ENCODE measurements around the gene DNLZ. TPM values are rescaled to one million over a fixed set of nuclear protein-coding genes. Genes with fewer than 3 reads are reported as not detected.

Gene DNLZ
- total and polyA plus RNA-seq, 7 donors, result 8.2 to 40.7 (median 18.7) TPM

DNA sequence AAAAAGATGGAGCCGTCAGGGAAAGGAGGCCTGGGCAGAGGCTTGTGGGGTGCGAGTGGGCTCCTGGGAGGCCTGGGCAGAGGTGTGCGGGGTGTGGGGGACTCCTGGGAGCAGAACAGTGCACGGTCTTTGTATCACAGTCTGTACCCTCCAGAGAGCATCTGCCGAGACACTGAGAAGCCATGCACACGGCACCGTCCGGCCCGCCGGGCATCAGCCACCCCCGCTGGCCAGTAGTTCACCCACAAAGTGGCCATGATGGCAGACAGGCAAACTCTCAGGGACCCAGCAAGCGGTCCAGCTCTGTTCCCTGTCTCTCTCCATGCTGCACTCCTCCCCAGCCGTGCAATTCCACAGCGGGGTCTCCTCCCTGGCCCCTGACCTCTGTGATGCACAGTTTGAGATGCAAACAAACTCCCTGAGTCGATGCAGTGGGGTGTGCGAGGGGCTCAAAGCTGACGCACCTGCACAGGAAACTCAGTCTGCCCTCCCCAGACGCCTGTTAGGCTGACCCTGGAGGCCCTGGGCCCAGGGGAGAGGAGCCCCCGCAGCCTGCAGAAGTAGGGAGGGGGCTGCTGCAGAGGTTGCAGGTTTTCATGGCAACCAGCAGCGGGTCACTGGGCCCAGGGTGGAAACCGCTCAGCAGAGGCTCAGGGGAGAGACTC is 45.3 kb downstream of the DNLZ start:
- TF ChIP-seq, protein P1, sequence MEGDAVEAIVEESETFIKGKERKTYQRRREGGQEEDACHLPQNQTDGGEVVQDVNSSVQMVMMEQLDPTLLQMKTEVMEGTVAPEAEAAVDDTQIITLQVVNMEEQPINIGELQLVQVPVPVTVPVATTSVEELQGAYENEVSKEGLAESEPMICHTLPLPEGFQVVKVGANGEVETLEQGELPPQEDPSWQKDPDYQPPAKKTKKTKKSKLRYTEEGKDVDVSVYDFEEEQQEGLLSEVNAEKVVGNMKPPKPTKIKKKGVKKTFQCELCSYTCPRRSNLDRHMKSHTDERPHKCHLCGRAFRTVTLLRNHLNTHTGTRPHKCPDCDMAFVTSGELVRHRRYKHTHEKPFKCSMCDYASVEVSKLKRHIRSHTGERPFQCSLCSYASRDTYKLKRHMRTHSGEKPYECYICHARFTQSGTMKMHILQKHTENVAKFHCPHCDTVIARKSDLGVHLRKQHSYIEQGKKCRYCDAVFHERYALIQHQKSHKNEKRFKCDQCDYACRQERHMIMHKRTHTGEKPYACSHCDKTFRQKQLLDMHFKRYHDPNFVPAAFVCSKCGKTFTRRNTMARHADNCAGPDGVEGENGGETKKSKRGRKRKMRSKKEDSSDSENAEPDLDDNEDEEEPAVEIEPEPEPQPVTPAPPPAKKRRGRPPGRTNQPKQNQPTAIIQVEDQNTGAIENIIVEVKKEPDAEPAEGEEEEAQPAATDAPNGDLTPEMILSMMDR (IDR thresholded peaks at IDR 0.05), result no peak
- 67 to 75% (median 71%) methylated on average over 21 of the region's 21 CpGs for WGBS, 3 donors
- Histone ChIP-seq H3K4me3 (no peak overlapping the region), H3K4me1 (no peaks in the 10 kb centered on the region), H3K27me3 (ENCODE audit: insufficient read depth in 3 of 3, low read length in 2 of 3) (peaks cover 0 to 18% (median 6%) of the 10 kb centered on the region in 3 donors), H3K27ac (no peak overlapping the region), H3K9me3 (peaks cover 12% of the 10 kb centered on the region), H3K36me3 (ENCODE audit: insufficient read depth in 1 of 2, low read depth in 1 of 2) (no peaks in the 10 kb centered on the region)
- ATAC-seq, result no peak
- DNase-seq, result no peak
- intact Hi-C loops (cut with DNase I), result no loop called here

DNA sequence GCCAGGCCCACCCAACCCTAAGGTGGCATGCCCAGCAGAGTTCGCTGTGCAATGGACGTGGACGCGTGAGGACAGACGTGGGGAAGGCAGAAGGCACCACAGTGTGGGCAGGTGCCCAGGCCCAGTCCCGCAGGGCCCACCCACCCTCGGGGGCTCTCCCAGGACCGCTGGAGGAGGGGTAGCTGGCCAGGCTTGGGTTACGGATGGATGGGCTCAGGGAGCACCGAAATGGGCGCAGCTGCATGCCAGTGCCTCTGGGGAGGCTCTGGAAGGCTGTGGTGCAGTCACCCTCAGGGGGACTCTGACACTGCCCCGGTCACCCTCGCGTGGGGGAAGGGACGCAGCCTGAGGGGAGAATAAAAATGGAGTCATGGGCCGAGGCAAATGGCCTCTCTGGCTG is 45.8 kb downstream of the DNLZ start:
- TF ChIP-seq, protein P1 (IDR thresholded peaks at IDR 0.05), result no peak
- DNase-seq (no peak), ATAC-seq (no peak)
- Histone ChIP-seq H3K4me1 (no peaks in the 10 kb centered on the region), H3K4me3 (no peak overlapping the region), H3K9me3 (peaks cover 12% of the 10 kb centered on the region), H3K36me3 (ENCODE audit: insufficient read depth in 1 of 2, low read depth in 1 of 2) (no peaks in the 10 kb centered on the region), H3K27me3 (ENCODE audit: insufficient read depth in 3 of 3, low read length in 2 of 3) (peaks cover 0 to 15% (median 6%) of the 10 kb centered on the region in 3 donors), H3K27ac (no peak overlapping the region)
- intact Hi-C loops (cut with DNase I), result no loop called here
- WGBS, 3 donors, result 82 to 85% (median 83%) methylated on average over 14 to 16 of the region's 16 CpGs

DNA sequence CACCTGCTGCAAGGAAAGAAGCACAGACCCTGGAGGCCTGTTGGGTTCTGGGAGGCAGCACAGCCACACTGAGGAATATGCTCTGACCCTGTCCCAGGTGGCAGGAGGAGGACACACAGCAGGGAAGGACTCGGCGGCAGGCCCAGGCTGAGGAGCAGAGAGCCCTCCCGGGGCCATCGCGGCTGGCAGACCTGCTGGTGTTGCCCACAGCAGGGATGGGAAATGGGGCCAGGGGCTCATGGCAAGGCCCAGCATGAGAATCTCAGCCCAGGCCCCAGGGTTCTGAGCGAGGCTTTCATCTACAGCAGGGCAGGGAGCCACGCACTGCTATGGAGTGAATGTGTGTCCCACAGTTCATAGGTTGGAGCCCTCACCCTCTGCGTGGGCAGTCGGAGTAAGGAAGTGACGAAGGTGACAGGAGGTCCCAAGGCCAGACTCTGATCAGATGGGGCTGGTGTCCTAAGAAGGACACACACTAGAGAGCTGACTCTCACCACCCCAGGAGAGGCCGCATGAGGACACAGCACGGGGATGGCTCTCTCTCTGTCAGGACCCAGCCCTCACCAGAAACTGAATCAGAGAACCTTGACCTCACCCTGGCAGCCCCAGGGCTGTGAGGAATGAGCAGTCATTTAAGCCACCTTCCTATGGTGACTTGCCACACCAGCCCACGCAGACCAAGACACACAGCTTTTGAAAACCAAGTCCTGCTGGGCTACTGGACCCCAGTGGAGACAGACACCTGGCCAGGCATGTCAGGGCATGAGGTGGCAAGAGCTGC is 46.5 kb downstream of the DNLZ start:
- 85 to 93% (median 92%) methylated on average over 13 of the region's 13 CpGs for WGBS, 3 donors
- no peak for DNase-seq
- H3K27me3 ChIP-seq (ENCODE audit: insufficient read depth in 3 of 3, low read length in 2 of 3), result peaks cover 0 to 18% (median 3%) of the 10 kb centered on the region in 3 donors

DNA sequence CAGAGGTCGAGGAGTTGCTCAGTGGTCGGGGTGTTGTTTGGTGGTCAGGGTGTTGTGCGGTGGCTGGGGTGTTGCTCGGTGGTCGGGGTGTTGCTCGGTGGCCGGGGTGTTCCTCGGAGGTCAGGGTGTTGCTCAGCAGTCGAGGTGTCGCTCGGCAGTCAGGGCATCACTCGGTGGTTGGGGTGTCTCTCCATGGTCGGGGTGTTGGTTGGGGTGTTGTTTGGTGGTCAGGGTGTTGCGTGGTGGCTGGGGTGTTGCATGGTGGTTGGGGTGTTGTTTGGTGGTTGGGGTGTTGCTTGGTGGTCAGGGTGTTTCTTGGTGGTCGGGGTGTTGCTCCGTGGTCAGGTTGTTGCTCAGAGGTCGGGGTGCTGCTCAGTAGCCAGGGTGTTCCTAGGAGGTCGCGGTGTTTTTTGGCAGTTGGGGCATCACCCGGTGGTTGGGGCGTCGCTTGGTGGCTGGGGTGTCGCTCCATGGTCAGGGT is 47.2 kb downstream of the DNLZ start:
- ATAC-seq (no peak), DNase-seq (no peak)
- Histone ChIP-seq H3K27ac (no peak overlapping the region), H3K9me3 (peaks cover 12% of the 10 kb centered on the region), H3K4me3 (no peak overlapping the region), H3K4me1 (no peaks in the 10 kb centered on the region), H3K36me3 (ENCODE audit: insufficient read depth in 1 of 2, low read depth in 1 of 2) (no peaks in the 10 kb centered on the region), H3K27me3 (ENCODE audit: insufficient read depth in 3 of 3, low read length in 2 of 3) (peaks cover 0 to 21% (median 5%) of the 10 kb centered on the region in 3 donors)
- TF ChIP-seq, protein P1 (IDR thresholded peaks at IDR 0.05), result no peak
- 96 to 98% (median 96%) methylated on average over 23 of the region's 23 CpGs for WGBS, 3 donors
- intact Hi-C loops (cut with DNase I), result no loop called here

More for the DNA sequence above, 46.5 kb downstream of the DNLZ start:
- no peak overlapping the region for H3K27ac ChIP-seq
- no peaks in the 10 kb centered on the region for H3K36me3 ChIP-seq (ENCODE audit: insufficient read depth in 1 of 2, low read depth in 1 of 2)
- no peak overlapping the region for H3K4me3 ChIP-seq
- H3K4me1 ChIP-seq, result no peaks in the 10 kb centered on the region
- intact Hi-C loops (cut with DNase I), result no loop called here
- TF ChIP-seq, protein P1 (IDR thresholded peaks at IDR 0.05), result no peak
- no peak for ATAC-seq
- H3K9me3 ChIP-seq, result peaks cover 12% of the 10 kb centered on the region
